Esophagus (tissue), 2 donors: ENCODE data around the gene EME2. TPM values are rescaled to one million over a fixed set of nuclear protein-coding genes. Genes with fewer than 3 reads are reported as not detected.

ENCODE experiments used
- H3K27ac ChIP-seq, 2 donors: one replicate each; pipeline ENCODE4 v1.5.1; 2013; ENCODE audit warnings: low read depth in 2 of 2, mild to moderate bottlenecking in 2 of 2, inconsistent platforms in 1 of 2, low read length in 1 of 2, moderate library complexity in 1 of 2
- H3K27me3 ChIP-seq, 2 donors: one replicate each; pipeline ENCODE4 v1.6.1; 2013; ENCODE audit warnings: low read length in 2 of 2, control low read depth in 1 of 2, mild to moderate bottlenecking in 1 of 2; ENCODE audit not compliant: insufficient read depth in 2 of 2, control insufficient read depth in 1 of 2
- H3K36me3 ChIP-seq, 2 donors: one replicate each; pipeline ENCODE4 v1.6.1; 2013; ENCODE audit warnings: low read length in 1 of 2; ENCODE audit not compliant: control insufficient read depth in 2 of 2, insufficient read depth in 2 of 2
- H3K4me1 ChIP-seq, 2 donors: one replicate each; pipeline ENCODE4 v1.6.1; 2013; ENCODE audit warnings: low read length in 1 of 2; ENCODE audit not compliant: control insufficient read depth in 2 of 2, insufficient read depth in 2 of 2
- H3K4me3 ChIP-seq, 2 donors: one replicate each; pipeline ENCODE4 v1.5.1; 2013; ENCODE audit warnings: low read length in 2 of 2, mild to moderate bottlenecking in 2 of 2, low read depth in 1 of 2, moderate library complexity in 1 of 2
- H3K9me3 ChIP-seq, 2 donors: one replicate each; pipeline ENCODE4 v1.6.1; 2013; ENCODE audit warnings: mild to moderate bottlenecking in 2 of 2, low read depth in 1 of 2, low read length in 1 of 2, moderate library complexity in 1 of 2; ENCODE audit not compliant: control insufficient read depth in 2 of 2, insufficient read depth in 1 of 2
- WGBS, 2 donors: extraction: QIAGEN DNeasy Blood & Tissue Kit; methylation state at CpG; one replicate each; pipeline ENCODE4 v1.1.7; 2013; 5-methylcytosine and 5-hydroxymethylcytosine counted together
- polyA plus RNA-seq, 2 donors: library from polyadenylated mRNA; stranded (reverse); fragments of 200-250 nt; gene quantifications; one replicate each; pipeline ENCODE4 v1.2.3, GENCODE V29; 2013
- donor health status: healthy with polysubstance abuse.
- donor health status: Bipolar disorder and iron deficiency.

The EME2 gene
- polyA plus RNA-seq, 2 donors, result 6.6 to 23.0 TPM

GRCh38 chr16:1744338-1744840 is 28.2 kb upstream of the EME2 start:
- peaks cover 11 to 61% of the 10 kb centered on the region in 2 donors for H3K36me3 ChIP-seq
- H3K4me1 ChIP-seq, result peaks cover 0 to 5% of the 10 kb centered on the region in 2 donors
- no peak overlapping the region for H3K27ac ChIP-seq
- no peak overlapping the region for H3K4me3 ChIP-seq
- H3K9me3 ChIP-seq, result peaks cover 0 to 2% of the 10 kb centered on the region in 2 donors
- H3K27me3 ChIP-seq, result no peaks in the 10 kb centered on the region
- WGBS, 2 donors, result 89% methylated on average over 24 of the region's 24 CpGs

GRCh38 chr16:1745181-1745899 is 27.3 kb upstream of the EME2 start:
- Histone ChIP-seq H3K36me3 (peaks cover 11 to 64% of the 10 kb centered on the region in 2 donors), H3K27me3 (no peaks in the 10 kb centered on the region), H3K4me1 (peaks cover 0 to 2% of the 10 kb centered on the region in 2 donors), H3K4me3 (no peak overlapping the region), H3K9me3 (no peaks in the 10 kb centered on the region), H3K27ac (no peak overlapping the region)
- 88 to 89% methylated on average over 25 of the region's 25 CpGs for WGBS, 2 donors

- WGBS, 2 donors, result 94 to 96% methylated on average over 28 to 29 of the region's 29 CpGs
- Histone ChIP-seq H3K4me3 (no peak overlapping the region), H3K27ac (no peak overlapping the region), H3K36me3 (peaks cover 11 to 59% of the 10 kb centered on the region in 2 donors), H3K9me3 (no peaks in the 10 kb centered on the region), H3K27me3 (no peaks in the 10 kb centered on the region), H3K4me1 (no peaks in the 10 kb centered on the region)
Measured at GRCh38 chr16:1745900-1746692, 26.5 kb upstream of the EME2 start.

GRCh38 chr16:1746693-1747195 is 25.9 kb upstream of the EME2 start:
- no peak overlapping the region for H3K4me3 ChIP-seq
- no peak overlapping the region for H3K27ac ChIP-seq
- H3K9me3 ChIP-seq, result no peaks in the 10 kb centered on the region
- H3K4me1 ChIP-seq, result no peaks in the 10 kb centered on the region
- WGBS, 2 donors, result 89 to 91% methylated on average over 29 to 31 of the region's 31 CpGs
- H3K27me3 ChIP-seq, result no peaks in the 10 kb centered on the region
- peaks cover 14 to 56% of the 10 kb centered on the region in 2 donors for H3K36me3 ChIP-seq

- 89 to 90% methylated on average over 11 of the region's 11 CpGs for WGBS, 2 donors
- H3K27ac ChIP-seq, result no peak overlapping the region
- no peaks in the 10 kb centered on the region for H3K9me3 ChIP-seq
- no peaks in the 10 kb centered on the region for H3K27me3 ChIP-seq
- H3K36me3 ChIP-seq, result peaks cover 16 to 62% of the 10 kb centered on the region in 2 donors
- no peak overlapping the region for H3K4me3 ChIP-seq
- no peaks in the 10 kb centered on the region for H3K4me1 ChIP-seq
Measured at GRCh38 chr16:1747934-1748333, 24.7 kb upstream of the EME2 start.

GRCh38 chr16:1749152-1750117 is 23.2 kb upstream of the EME2 start:
- Histone ChIP-seq H3K36me3 (peaks cover 16 to 48% of the 10 kb centered on the region in 2 donors), H3K27me3 (no peaks in the 10 kb centered on the region), H3K4me1 (no peaks in the 10 kb centered on the region), H3K9me3 (no peaks in the 10 kb centered on the region), H3K4me3 (no peak overlapping the region), H3K27ac (no peak overlapping the region)
- WGBS, 2 donors, result 94 to 96% methylated on average over 28 to 29 of the region's 29 CpGs

GRCh38 chr16:1751946-1752345 is 20.7 kb upstream of the EME2 start:
- no peaks in the 10 kb centered on the region for H3K9me3 ChIP-seq
- no peaks in the 10 kb centered on the region for H3K27me3 ChIP-seq
- peaks cover 16 to 42% of the 10 kb centered on the region in 2 donors for H3K36me3 ChIP-seq
- H3K27ac ChIP-seq, result no peak overlapping the region
- 96% methylated on average over 16 of the region's 16 CpGs for WGBS, 2 donors
- H3K4me3 ChIP-seq, result no peak overlapping the region
- H3K4me1 ChIP-seq, result no peaks in the 10 kb centered on the region

- no peaks in the 10 kb centered on the region for H3K4me1 ChIP-seq
- no peak overlapping the region for H3K27ac ChIP-seq
- no peaks in the 10 kb centered on the region for H3K9me3 ChIP-seq
- H3K27me3 ChIP-seq, result no peaks in the 10 kb centered on the region
- no peak overlapping the region for H3K4me3 ChIP-seq
- WGBS, 2 donors, result 93 to 94% methylated on average over 14 of the region's 14 CpGs
- peaks cover 15 to 39% of the 10 kb centered on the region in 2 donors for H3K36me3 ChIP-seq
Measured at GRCh38 chr16:1752853-1753252, 19.8 kb upstream of the EME2 start.

- H3K27me3 ChIP-seq, result no peaks in the 10 kb centered on the region
- H3K4me1 ChIP-seq, result no peaks in the 10 kb centered on the region
- H3K36me3 ChIP-seq, result peaks cover 5 to 36% of the 10 kb centered on the region in 2 donors
- H3K4me3 ChIP-seq, result no peak overlapping the region
- H3K9me3 ChIP-seq, result no peaks in the 10 kb centered on the region
- H3K27ac ChIP-seq, result peak overlapping the region; percentile 50 to 86
- 83 to 86% methylated on average over 12 of the region's 12 CpGs for WGBS, 2 donors
Measured at GRCh38 chr16:1754204-1754603, 18.4 kb upstream of the EME2 start.
